ENCODE results near the gene ARHGAP23. TPM values are rescaled to one million over a fixed set of nuclear protein-coding genes. Genes with fewer than 3 reads are reported as not detected.

ARHGAP23 gene
- polyA plus RNA-seq, 1 donor (not counting 4 experiments of a cell fraction or from before 2014, with no cell fraction given), result 6.1 TPM

DNA sequence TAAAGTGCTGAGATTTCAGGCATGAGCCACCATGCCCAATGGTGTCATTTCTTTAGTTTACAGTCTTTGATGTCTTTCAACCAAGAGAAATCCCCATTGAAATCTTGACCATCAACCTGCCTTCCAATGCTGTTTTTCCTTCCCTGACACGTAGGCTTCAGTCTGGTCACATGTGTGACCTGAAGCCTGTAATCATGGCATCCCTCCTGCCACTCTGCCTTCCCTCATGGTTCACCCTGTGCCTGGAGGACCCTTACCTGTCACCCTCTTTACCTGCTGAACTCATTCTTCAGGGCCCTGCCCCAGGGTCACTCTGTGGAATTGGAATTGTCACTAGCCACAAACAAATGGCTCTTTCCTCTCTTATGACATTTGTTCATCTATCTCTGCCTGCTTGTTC, 18.1 kb upstream of the ARHGAP23 start:
- dilution Hi-C loops (cut with MboI; ENCODE audit: extremely low pct_ligation_motif_present, low sequenced_read_pairs), result no loop called here

DNA sequence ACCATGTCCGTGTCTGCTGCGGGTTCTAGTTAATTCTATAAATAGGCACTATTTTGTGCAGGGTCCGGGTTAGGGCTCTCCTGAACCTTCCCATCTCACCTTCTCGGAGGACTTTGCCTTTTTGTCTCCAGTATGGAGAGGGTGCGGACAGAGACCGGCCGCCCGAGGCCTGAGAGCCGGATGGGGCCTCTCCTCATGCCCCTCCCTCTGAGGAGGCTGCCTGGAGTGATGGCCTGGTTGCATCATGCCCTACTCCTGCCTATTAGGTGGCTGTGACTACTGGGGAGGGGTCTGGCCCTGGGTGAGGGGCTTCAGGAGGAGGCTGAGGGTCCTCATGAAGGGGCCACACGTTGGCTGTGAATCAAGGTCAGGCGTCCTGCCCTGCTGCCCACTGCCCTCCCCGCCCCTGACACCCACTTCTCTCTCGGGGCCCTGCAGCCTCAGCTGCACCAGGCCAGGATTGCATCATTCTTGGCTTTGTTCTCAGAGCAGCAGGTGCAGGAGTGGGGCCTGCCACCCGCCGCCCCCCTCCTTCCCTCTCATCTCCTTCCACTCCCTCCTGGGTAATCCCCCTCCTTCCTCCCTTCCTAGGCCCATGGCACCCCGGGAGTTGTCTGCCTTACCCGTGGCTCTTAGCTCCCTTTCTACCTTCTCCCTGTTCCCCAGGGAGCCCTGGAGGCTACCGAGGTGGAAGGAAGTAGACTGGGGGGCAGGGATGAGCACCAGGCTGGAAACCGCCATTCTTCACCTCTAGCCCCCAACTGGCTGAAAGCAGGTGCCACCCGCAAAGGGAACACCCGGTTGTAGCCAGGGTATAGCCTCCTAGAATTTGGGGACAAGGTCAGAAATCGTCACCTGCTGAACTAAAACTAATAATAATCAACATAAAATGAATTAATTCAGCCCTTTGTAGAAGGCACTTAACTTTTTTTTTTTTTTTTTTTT, 12.7 kb upstream of the ARHGAP23 start:
- H3K27ac ChIP-seq (ENCODE audit: control insufficient read depth, insufficient read depth, low read length), result peak overlapping the region; percentile 31
- peak overlapping the region; percentile 83 for H3K4me2 ChIP-seq (ENCODE audit: control insufficient read depth, extremely low read depth, insufficient read depth, low read depth, low read length)
- H3K27me3 ChIP-seq (ENCODE audit: control insufficient read depth, extremely low read depth, insufficient read depth, low read length), result peaks cover 36% of the 10 kb centered on the region
- peak overlapping the region; percentile 74 for H3K9ac ChIP-seq (ENCODE audit: control insufficient read depth, extremely low read depth, insufficient read depth, low read length)
- TF ChIP-seq, protein P1, sequence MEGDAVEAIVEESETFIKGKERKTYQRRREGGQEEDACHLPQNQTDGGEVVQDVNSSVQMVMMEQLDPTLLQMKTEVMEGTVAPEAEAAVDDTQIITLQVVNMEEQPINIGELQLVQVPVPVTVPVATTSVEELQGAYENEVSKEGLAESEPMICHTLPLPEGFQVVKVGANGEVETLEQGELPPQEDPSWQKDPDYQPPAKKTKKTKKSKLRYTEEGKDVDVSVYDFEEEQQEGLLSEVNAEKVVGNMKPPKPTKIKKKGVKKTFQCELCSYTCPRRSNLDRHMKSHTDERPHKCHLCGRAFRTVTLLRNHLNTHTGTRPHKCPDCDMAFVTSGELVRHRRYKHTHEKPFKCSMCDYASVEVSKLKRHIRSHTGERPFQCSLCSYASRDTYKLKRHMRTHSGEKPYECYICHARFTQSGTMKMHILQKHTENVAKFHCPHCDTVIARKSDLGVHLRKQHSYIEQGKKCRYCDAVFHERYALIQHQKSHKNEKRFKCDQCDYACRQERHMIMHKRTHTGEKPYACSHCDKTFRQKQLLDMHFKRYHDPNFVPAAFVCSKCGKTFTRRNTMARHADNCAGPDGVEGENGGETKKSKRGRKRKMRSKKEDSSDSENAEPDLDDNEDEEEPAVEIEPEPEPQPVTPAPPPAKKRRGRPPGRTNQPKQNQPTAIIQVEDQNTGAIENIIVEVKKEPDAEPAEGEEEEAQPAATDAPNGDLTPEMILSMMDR (optimal IDR thresholded peaks at IDR 0.05 in 1 of 3, IDR thresholded peaks at IDR 0.05 in 1 of 3, conservative IDR thresholded peaks at IDR 0.05 in 1 of 3; ENCODE audit: extremely low read depth in 1 of 3, insufficient read depth in 2 of 3, low read length in 3 of 3), result no peak
- no peak for TF ChIP-seq EZH2 (IDR thresholded peaks at IDR 0.05; ENCODE audit: low read length)
- no peaks in the 10 kb centered on the region for H3K9me1 ChIP-seq (ENCODE audit: control insufficient read depth, extremely low read depth, insufficient read depth, low read length)
- no peaks in the 10 kb centered on the region for H3K79me2 ChIP-seq (ENCODE audit: control insufficient read depth, insufficient read depth, low read length)
- DNase-seq (ENCODE audit: low read depth, low spot score) (no peak), FAIRE-seq (no peak)
- dilution Hi-C loops (cut with MboI; ENCODE audit: extremely low pct_ligation_motif_present, low sequenced_read_pairs), result no loop called here
- no peaks in the 10 kb centered on the region for H4K20me1 ChIP-seq (ENCODE audit: control insufficient read depth, extremely low read depth, insufficient read depth, low read length)
- H3K4me3 ChIP-seq (ENCODE audit: control insufficient read depth in 2 of 3, extremely low read depth in 1 of 3, insufficient read depth in 2 of 3, low read depth in 1 of 3, low read length in 3 of 3), result peak overlapping the region in 2 of 3 experiments; percentile 11 to 61
- H3K36me3 ChIP-seq (ENCODE audit: control insufficient read depth in 2 of 2, extremely low read depth in 1 of 2, insufficient read depth in 2 of 2, low read length in 2 of 2), result no peaks in the 10 kb centered on the region
- no peaks in the 10 kb centered on the region for H3K9me3 ChIP-seq (ENCODE audit: control insufficient read depth, low read depth, low read length)
- peaks cover 10% of the 10 kb centered on the region for H3K4me1 ChIP-seq (ENCODE audit: control insufficient read depth, extremely low read depth, insufficient read depth, low read length)
- H2AFZ ChIP-seq (ENCODE audit: control insufficient read depth, low read length), result peak overlapping the region; percentile 74

More for the DNA sequence above, 18.1 kb upstream of the ARHGAP23 start:
- no peak overlapping the region for H3K4me3 ChIP-seq (ENCODE audit: control insufficient read depth in 2 of 3, extremely low read depth in 1 of 3, insufficient read depth in 2 of 3, low read depth in 1 of 3, low read length in 3 of 3)
- no peaks in the 10 kb centered on the region for H3K79me2 ChIP-seq (ENCODE audit: control insufficient read depth, insufficient read depth, low read length)
- H3K4me2 ChIP-seq (ENCODE audit: control insufficient read depth, extremely low read depth, insufficient read depth, low read depth, low read length), result no peak overlapping the region
- no peaks in the 10 kb centered on the region for H3K9me1 ChIP-seq (ENCODE audit: control insufficient read depth, extremely low read depth, insufficient read depth, low read length)
- no peak overlapping the region for H3K27ac ChIP-seq (ENCODE audit: control insufficient read depth, insufficient read depth, low read length)
- H3K27me3 ChIP-seq (ENCODE audit: control insufficient read depth, extremely low read depth, insufficient read depth, low read length), result no peaks in the 10 kb centered on the region
- peaks cover 5% of the 10 kb centered on the region for H3K4me1 ChIP-seq (ENCODE audit: control insufficient read depth, extremely low read depth, insufficient read depth, low read length)
- FAIRE-seq (no peak), DNase-seq (ENCODE audit: low read depth, low spot score) (no peak)
- TF ChIP-seq, protein P1 (optimal IDR thresholded peaks at IDR 0.05 in 1 of 3, IDR thresholded peaks at IDR 0.05 in 1 of 3, conservative IDR thresholded peaks at IDR 0.05 in 1 of 3; ENCODE audit: extremely low read depth in 1 of 3, insufficient read depth in 2 of 3, low read length in 3 of 3), result no peak
- no peak for TF ChIP-seq EZH2 (IDR thresholded peaks at IDR 0.05; ENCODE audit: low read length)
- H3K36me3 ChIP-seq (ENCODE audit: control insufficient read depth in 2 of 2, extremely low read depth in 1 of 2, insufficient read depth in 2 of 2, low read length in 2 of 2), result no peaks in the 10 kb centered on the region
- H3K9ac ChIP-seq (ENCODE audit: control insufficient read depth, extremely low read depth, insufficient read depth, low read length), result no peak overlapping the region
- no peak overlapping the region for H2AFZ ChIP-seq (ENCODE audit: control insufficient read depth, low read length)
- H4K20me1 ChIP-seq (ENCODE audit: control insufficient read depth, extremely low read depth, insufficient read depth, low read length), result no peaks in the 10 kb centered on the region
- no peaks in the 10 kb centered on the region for H3K9me3 ChIP-seq (ENCODE audit: control insufficient read depth, low read depth, low read length)

Data from keratinocyte (primary cell).